T-helper 9 cell (primary cell): Measurements from ENCODE around the gene BRD3OS.
"Not testable (repeated sequence)": the region's sequence is repeated elsewhere in the genome, so short reads cannot be mapped to it uniquely, and the experiment has no call there.

Experiments used
- DNase-seq: peaks from one replicate; pipeline ENCODE4 v3.0.0-alpha.2; 2020
- total RNA-seq, 2 donors: gene quantifications; one replicate each; lab custom pipeline; 2026; lab: John Stamatoyannopoulos, UW

Gene BRD3OS
- total RNA-seq, result 12.1 to 26.5 reads per million in 2 donors

DNA sequence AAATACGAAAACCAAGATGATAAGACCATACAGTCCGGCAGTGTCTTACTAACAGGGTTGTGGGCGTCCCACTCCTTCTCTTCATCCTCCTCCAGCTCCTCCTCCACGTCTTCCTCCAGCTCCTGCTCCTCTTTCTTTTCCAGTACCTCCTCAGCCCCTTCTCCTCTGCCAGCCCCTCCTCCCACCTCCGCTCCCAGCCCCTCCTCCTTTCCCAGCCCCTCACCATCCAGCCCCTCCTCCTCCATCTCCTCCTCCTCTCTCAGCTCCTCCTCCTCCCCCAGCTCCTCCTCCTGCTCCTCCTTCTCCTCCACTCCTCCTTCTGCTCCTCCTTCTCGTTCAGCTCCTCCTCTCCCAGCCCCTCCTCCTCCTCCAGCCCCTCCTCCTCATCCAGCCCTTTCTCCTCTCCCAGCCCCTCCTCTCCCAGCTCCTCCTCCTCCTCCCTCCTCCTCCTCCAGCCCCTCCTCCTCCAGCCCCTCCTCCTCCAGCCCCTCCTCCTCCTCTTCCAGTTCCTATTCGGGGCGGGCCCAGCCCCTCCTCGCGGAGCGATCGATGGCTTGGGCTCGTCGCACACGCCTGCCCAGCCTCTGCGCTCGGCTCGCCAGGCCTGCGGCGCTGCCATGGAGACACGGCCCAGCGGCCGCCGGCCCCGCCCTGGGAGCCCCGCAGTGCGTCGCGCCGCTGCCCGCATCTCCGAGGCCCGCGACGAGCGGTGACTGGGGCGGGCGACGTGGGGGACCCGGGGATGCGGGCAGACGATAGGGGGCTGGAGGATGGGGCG is at the start of gene BRD3OS:
Gene BRD3OS (plus strand): TSS at position 654 of the 778 bp plus-strand sequence. CDS start 1,267 bp downstream, outside the sequence.
- DNase-seq, result peak; percentile 85

GRCh38 chr9:133975511-133975910 is 49.8 kb upstream of the BRD3OS start:
- no peak for DNase-seq

DNA sequence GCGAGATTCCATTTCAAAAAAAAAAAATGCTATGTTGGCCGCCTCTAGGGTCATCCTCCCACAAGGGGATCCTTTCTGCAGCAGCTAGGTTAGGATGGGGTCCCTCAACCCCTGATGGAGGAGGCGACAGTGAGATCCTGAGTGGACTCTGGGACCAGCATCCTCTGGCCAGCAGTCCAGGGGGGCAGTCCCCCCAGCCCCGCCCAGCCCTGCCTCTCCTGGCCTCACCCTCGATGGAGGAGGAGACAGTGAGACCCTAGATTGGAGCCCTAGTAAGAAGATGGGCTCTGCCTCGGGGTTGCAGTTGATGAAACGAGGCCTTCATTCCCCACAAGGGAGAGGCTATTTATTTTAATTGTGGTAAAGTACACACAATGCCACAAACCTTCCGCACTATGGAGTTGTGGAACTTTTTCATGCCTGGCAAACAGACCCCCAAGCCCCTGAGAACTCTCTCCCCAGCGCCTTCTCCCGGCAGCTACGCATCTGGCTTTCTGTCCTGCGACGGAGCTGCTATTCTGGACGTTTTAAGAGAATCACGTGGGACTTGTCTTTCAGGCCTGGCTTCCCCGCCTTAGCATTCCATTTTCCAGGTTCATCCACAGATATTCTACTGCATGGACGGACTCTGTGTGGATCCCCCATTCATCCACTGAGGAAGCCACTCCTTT is 49.0 kb upstream of the BRD3OS start:
- no peak for DNase-seq

GRCh38 chr9:133976887-133977286 is 48.4 kb upstream of the BRD3OS start:
- no peak for DNase-seq

- DNase-seq, result no peak
Measured at GRCh38 chr9:133977421-133978201, 47.7 kb upstream of the BRD3OS start.

DNA sequence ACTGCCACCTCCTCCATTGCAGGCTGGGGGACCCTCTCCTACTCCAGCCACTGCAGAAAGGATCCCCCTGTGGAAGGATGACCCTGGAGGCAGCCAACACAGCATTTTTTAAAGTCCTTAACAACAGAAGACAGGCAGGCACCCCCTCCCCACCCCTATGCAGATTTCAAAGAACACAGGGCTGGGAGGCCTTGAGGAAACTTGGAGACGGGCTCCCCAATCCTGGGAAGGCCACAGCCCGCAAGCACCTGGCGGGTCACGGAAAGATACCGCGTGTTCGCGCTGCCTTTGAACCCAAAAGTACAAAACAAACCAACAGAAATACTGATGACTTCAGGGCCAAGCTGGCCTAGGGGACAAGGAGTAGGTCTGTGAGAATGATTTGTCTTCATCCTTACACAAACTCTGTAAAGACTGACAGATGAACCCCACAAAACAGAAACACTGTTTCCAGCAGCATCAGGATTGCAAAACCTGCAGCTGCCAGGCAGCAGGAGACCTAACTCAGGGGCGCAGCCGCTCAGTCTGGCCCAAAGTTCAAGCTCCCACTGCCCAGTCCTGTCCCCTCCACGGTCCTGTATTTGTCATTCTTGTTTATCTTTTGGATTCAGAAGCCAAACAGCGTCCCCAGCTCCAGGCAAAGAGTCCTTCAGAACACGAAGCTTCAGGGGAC is 46.9 kb upstream of the BRD3OS start:
- no peak for DNase-seq

DNA sequence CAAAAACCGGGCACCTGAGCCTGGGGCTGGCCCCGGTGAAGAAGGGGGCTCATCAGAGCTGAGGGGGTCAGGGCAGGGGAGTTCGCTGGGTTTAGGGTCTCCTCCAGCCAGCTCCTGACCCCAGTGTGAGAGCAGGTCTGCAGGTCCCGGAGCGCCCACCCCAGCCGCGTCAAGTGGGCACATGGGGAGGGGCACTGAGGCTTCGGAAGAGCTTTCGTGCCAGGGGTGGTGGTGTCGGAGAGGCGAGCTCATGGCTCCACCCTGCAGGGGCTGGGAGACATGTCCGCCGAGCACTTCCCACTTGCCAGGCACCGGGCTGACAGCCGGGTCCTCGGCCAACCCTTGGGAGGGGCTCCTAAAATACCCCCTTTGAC is 46.4 kb upstream of the BRD3OS start:
- no peak for DNase-seq

DNA sequence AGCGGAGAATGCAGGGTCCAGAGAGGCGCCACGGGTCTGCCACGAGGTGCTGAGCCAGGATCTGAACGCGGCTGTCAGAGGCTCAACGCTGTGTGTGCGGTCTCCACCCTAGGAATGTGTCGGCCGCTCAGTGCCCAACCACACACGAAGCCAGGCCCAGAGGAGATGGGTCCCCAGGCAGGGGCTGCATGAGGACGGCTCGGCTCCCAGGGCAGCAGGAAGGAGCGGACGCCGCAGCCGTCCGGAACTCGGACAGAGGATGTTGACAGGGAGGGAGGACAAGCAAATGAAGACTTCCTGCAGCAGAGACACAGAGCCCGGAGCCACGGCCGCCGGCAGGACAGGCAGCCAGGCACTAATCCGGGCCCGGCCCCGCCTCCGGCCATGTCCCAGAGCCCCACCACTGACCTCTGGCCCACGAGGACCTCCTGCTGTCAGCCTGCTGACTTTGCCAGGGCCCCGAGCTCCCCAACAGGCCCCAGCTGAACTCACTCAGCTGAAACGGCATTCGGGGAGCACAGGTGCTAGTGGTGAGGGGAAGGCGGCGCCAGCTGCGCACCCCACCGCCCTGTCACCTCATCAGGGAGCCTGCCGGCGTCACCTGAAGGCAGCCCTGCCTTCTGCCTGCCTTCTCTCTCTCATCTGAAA is 45.9 kb upstream of the BRD3OS start:
- no peak for DNase-seq

DNA sequence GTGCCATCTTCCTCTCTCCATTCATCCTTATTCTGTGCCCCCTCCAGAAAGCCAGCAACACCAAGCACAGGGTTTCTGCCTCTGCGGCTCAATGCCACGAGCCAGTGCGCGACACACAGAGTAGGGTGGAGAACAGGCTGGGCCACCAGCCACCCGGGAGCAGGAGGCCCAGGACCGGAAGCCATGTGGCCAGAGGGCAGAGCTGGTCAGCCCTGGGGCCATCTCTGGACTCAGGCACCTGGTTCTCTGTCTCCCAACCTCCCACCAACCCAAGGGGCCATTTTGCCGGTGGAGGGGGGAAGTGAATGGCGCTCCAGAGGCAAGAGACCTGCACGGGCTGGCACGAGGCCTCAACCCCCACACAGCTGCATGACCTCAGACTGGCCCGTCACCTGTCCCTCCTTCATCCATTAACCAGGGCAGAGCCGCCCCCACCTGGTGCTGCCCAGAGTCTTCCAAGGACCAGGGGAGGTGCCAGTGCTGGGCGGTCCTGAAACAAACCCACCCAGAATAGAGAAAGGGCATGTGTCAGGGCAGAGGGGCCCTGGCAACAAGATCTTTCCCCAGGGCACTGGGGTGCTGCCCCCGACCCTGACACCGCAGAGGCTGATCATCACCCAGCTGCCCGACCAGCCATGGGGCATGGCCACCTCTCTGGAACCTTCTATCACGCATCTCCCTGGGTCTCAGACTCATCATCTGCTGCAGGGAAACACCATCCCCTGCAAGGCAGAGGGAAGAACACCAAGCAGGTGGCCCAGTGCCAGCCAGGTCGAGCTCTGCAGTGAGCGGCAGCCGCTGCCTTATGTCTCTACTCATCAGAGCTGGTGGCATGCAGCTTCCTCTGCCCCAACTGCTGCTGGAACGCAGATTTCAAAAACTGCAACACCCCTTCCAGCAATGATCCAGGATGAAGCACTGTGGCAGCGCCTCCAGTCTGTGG is 45.1 kb upstream of the BRD3OS start:
- no peak for DNase-seq

DNA sequence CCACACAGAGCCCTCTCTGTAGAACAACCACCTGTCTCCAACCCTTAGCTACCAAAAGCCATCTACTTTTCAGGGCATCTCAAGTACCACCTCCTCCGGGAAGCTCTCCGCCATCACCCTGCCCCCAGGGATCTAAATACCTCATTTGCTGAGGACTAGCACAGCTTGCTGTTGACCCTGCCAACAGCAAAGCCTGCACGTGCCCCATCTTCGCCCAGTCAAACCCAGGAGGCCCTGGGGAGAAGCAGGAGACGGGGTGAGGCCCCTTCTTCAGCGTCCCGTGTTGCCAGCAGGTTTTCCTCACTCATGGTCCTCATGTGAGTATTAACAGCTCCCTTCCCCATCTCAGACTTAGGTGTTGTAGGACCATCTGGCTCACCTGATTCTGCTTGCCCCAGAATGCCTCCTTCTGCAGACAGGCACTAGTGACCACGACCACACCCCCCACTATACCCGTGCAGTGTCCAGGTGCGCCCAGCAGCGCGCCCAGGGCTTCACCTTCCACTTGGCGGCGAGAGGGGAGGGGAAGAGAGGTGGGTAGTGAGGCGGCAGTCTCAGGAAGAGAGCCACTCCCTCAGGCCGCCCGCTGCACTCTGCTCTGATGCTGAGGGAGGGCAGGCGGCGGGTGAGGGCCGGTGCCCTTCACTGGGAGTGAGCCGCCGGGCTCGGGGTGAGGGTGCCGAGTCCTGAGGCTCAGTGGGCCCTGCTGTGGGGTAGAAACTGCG is 44.3 kb upstream of the BRD3OS start:
- DNase-seq, result no peak

GRCh38 chr9:133981589-133981957 is 43.7 kb upstream of the BRD3OS start:
- DNase-seq, result no peak

GRCh38 chr9:133981958-133982681 is 43.2 kb upstream of the BRD3OS start:
- DNase-seq, result no peak

DNA sequence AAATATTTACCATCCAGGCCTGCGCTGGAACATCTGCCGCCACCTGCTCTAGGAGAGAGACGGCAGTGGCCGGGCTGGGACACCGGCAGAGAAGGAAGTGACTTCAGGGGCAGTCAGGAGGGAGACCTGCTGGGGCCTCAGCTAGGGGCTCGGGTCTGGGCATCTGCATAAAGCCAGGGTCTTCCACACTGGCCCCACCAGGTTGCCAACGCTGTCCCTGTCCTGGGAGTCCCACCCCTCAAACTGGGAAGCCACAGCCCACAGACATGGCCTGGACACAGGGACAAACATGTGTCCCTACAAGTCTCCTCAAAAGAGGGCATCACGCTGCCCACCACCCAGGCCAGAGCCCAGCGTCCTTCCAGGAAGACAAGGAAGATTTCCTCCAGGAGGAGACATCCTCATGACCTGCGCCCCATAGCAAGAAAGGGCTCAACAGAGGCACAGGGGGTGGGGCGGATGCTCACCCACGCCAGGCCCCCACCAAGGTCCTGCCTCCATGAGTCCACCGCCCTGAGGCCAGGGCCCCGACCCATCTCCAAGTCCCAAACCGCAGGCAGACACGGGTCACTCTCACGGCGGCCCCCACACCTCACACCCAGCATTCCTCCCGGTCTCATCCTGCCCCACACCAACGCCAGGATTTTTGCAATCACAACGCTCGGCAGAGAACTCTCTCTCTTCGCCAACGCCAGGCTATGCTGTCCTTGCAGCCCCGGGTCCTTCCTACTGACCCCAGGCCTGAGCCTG is 42.1 kb upstream of the BRD3OS start:
- DNase-seq, result no peak

DNA sequence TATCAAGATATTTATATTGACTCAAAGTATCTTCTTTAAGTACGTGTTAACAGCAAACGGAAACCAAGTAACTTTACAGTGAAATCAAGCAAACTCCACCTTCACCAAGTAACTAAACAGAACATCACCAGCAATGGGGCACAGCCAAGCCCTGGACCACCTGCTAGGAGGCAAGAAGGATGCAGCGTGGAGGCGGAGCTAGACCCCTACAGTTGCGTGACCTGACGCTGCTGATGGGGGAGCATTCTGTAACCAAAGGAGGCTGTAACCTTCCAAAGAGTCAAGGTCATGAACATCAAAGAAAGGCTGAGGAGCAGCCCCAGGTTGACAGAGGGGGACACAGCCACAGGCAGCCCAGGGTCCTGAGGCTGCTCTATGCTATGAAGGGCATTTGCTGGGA is 39.2 kb upstream of the BRD3OS start:
- DNase-seq, result no peak

DNA sequence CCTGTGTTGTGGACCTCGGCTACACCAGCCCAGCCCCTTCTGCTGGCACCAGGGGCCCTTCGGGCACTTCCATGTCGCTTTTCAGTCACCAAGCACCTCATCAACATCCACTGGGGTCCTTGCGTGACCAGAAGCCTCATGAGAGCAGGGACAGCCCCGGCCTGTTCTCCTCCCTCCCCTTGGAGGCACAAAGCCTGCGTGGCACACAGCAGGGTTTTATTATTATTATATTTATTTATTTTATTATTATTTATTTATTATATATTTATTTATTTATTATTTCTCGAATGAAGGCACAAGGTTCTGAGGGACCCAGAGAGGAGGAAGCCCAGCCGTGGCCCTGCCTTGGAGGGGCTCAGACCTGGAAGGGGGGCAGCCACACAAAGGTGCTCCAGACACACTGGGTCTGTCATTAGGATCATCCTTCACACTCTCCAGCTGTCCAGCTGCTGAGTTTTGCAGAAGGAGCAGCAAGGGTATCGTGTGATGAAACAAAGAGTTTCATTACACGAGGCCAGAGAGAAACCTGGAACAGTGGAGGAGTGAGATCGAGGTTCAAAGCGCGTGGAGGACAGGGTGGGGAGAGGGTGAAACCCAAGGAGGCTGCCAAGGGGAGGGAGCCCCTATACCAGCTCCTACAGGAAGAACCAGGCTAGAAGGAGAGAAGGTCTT is 38.4 kb upstream of the BRD3OS start:
- DNase-seq, result no peak

- DNase-seq, result no peak
Measured at GRCh38 chr9:133987446-133987788, 37.9 kb upstream of the BRD3OS start.

GRCh38 chr9:133987946-133988665 is 37.2 kb upstream of the BRD3OS start:
- no peak for DNase-seq

DNA sequence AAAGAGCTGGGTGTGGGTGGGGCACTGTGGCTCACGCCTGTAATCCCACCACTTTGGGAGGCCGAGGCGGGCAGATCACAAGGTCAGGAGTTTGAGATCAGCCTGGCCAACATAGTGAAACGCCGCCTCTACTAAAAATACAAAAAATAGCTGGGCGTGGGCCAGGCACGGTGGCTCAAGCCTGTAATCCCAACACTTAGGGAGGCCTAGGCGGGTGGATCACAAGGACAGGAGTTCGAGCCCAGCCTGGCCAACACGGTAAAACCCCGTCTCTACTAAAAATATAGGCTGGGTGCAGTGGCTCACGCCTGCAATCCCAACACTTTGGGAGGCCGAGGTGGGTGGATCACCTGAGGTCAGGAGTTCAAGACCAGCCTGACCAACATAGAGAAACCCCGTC is 36.5 kb upstream of the BRD3OS start:
- not testable (repeated sequence) for DNase-seq
